ENCODE measurements around the gene SLC10A2.

GRCh38 chr13:103000157-103000556 lies 66.1 kb downstream of the SLC10A2 start:
- TF ChIP-seq, protein P1, sequence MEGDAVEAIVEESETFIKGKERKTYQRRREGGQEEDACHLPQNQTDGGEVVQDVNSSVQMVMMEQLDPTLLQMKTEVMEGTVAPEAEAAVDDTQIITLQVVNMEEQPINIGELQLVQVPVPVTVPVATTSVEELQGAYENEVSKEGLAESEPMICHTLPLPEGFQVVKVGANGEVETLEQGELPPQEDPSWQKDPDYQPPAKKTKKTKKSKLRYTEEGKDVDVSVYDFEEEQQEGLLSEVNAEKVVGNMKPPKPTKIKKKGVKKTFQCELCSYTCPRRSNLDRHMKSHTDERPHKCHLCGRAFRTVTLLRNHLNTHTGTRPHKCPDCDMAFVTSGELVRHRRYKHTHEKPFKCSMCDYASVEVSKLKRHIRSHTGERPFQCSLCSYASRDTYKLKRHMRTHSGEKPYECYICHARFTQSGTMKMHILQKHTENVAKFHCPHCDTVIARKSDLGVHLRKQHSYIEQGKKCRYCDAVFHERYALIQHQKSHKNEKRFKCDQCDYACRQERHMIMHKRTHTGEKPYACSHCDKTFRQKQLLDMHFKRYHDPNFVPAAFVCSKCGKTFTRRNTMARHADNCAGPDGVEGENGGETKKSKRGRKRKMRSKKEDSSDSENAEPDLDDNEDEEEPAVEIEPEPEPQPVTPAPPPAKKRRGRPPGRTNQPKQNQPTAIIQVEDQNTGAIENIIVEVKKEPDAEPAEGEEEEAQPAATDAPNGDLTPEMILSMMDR (conservative IDR thresholded peaks at IDR 0.05; ENCODE audit: low read length): no peak
- no peak for TF ChIP-seq EZH2phosphoT487 (IDR thresholded peaks at IDR 0.05; ENCODE audit: borderline replicate concordance, low read depth, low read length)

Data from OCI-LY7 (cell line).